ENCODE results near the gene SNAP23.
"Not testable (repeated sequence)": the region's sequence is repeated elsewhere in the genome, so short reads cannot be mapped to it uniquely, and the experiment has no call there.

Gene SNAP23

GRCh38 chr15:42498212-42499068 is 3.0 kb downstream of the SNAP23 start:
- no peak for DNase-seq (ENCODE audit: low read depth in 2 of 2)

GRCh38 chr15:42499858-42500609 is 4.6 kb downstream of the SNAP23 start:
- no peak for DNase-seq (ENCODE audit: low read depth in 2 of 2)

GRCh38 chr15:42502477-42502876 is 7.0 kb downstream of the SNAP23 start:
- DNase-seq (ENCODE audit: low read depth in 2 of 2) = no peak

GRCh38 chr15:42503825-42504224 is 8.4 kb downstream of the SNAP23 start:
- no peak for DNase-seq (ENCODE audit: low read depth in 2 of 2)

DNA sequence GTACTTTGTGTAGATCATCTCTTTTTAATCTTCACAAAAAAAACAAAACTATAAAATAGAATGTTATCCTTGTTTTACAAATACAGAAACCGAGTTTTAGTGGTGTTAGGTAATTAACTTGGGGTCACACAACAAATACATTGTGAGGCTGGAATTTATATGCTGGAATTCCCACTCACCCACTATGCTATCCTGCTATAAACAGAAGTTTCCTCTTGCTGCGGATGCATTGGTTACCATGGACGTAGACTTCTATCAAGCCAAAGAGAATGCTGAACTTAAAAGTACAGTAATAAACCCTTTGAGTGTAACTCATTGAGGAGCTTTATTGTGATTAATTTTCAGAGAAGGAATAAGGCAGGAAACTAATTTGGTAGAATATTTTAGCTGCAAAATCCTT is 9.2 kb downstream of the SNAP23 start:
- DNase-seq (ENCODE audit: low read depth in 2 of 2) = no peak

- DNase-seq (ENCODE audit: low read depth in 2 of 2) = no peak
Measured at GRCh38 chr15:42507514-42507913, 12.1 kb downstream of the SNAP23 start.

DNA sequence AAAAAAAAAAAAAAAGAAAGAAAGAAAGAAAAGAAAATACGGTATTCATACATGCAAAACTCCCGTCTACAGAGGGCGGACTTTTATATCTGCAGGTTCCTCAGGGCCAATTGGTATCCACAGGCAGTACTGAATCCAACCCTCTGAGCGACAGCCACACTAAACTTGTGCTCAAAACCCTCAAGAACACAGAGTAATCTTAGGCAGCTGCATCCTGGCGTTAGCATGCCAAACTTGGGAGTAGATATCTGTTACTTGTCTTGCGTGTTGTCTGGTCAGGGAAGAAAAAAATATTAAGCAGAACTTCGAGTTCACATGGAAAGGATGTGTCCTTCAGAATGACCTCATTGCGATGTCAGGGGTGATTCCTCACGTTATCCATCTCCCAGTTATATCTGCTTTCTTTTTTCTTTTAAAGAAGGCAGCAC is 12.8 kb downstream of the SNAP23 start:
- no peak for DNase-seq (ENCODE audit: low read depth in 2 of 2)

- no peak for DNase-seq (ENCODE audit: low read depth in 2 of 2)
Measured at GRCh38 chr15:42510258-42511006, 15.0 kb downstream of the SNAP23 start.

DNA sequence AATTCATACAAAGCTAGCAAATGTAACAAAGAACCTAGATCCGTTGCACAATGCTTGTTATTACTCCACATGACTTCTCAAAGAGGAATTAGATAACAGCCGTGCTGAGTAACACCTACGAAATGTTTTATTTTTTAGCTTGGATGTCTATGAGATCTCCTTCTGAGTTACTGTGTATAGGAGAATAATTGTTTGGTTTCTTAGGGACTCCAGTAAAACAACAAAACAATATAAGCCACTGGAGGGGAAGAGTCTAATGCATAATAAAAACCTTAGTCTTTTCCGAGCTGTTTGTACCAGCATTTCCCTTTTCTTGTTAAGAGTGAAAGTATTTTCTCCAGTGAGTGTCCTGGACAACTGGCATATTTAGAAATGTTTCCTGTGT is 15.6 kb downstream of the SNAP23 start:
- DNase-seq (ENCODE audit: low read depth in 2 of 2) = peak in 1 of 2 experiments; percentile 10

GRCh38 chr15:42523331-42523730 is 27.9 kb downstream of the SNAP23 start:
- no peak for DNase-seq (ENCODE audit: low read depth in 2 of 2)

- DNase-seq (ENCODE audit: low read depth in 2 of 2) = no peak
Measured at GRCh38 chr15:42528970-42529369, 33.5 kb downstream of the SNAP23 start.

DNA sequence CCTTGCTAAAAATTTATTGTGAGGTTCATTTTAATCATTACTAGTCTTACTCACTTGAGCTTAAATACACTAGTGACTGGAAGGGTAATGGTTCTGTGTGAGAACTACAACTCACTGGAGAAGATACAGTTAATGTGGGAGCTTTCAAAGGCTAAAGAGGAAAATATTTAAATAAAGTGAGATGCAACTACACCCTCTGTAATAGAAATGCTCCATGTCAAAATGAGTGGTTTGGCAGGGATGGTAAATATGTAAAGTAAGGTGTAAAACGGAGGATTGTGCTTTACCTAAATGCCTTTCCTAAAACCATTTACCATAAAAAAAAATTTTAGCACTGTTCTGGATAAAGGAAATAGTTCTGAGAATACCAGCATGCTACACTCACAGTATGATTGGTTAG is 37.8 kb downstream of the SNAP23 start:
- no peak for DNase-seq (ENCODE audit: low read depth in 2 of 2)

GRCh38 chr15:42544853-42545629 is 49.6 kb downstream of the SNAP23 start:
- DNase-seq (ENCODE audit: low read depth in 2 of 2) = no peak

- no peak for DNase-seq (ENCODE audit: low read depth in 2 of 2)
Measured at GRCh38 chr15:42547918-42548248, 52.4 kb downstream of the SNAP23 start.

GRCh38 chr15:42548249-42549031 is 53.0 kb downstream of the SNAP23 start, which contains the start of the genes HAUS2 and LRRC57:
Gene HAUS2, plus strand, starts transcription at chr15:42548838. Its CDS starts 35 bp downstream, at chr15:42548873.
Gene LRRC57, minus strand, starts transcription at chr15:42548793. Its CDS starts 359 bp downstream, at chr15:42548434.
- DNase-seq (ENCODE audit: low read depth in 2 of 2) = peak; percentile 56 to 57

- peak in 1 of 2 experiments; percentile 0 for DNase-seq (ENCODE audit: low read depth in 2 of 2)
Measured at GRCh38 chr15:42549032-42549491, 53.6 kb downstream of the SNAP23 start.

DNA sequence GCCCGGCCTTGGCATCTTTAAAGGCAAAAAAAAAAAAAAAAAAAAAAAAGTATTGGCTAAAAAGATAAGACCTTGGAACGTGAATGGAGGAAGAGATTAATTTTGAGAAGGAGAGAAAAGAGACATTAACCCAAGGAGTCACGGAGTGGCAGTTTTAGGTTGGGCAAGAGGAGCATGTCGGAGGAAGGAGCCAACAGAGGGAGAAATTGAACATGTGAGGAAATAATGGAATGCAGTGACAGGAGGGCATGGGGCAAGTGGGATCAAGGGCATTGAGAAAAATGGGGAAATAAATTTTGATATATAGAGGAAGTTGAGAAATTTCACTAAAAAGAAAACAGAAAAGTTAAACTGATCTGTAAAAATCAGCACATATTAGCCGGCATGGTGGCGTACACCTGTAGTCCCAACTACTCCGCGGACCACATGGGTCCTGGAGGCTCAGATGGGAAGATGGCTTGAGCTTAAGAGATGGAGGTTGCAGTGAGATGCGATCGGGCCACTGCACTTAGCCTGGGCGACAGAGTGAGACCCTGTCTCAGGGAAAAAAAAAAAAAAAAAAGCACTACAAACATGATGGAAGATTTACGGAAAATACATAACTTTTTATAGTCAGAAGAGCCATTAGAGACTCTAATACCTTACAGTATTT is 54.4 kb downstream of the SNAP23 start:
- DNase-seq (ENCODE audit: low read depth in 2 of 2) = no peak

DNA sequence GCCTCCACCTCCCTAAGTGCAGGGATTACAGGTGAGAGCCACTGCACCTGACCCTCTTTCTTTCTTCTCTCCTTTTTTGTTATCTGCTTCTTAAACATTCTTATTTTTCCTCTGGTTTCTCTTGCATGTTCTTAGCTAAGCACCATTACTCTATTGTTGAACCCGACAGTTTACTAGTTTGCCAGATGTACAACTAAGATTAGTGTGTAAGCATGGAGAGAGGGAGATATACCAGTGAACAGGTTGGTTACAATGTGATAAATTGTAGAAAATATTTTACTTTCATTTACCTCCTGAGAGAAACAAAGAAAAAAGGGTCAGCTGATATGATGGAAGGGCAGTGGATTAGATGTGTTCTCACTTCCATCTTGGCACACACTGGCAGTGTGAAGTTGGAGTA is 58.1 kb downstream of the SNAP23 start:
- no peak for DNase-seq (ENCODE audit: low read depth in 2 of 2)

DNA sequence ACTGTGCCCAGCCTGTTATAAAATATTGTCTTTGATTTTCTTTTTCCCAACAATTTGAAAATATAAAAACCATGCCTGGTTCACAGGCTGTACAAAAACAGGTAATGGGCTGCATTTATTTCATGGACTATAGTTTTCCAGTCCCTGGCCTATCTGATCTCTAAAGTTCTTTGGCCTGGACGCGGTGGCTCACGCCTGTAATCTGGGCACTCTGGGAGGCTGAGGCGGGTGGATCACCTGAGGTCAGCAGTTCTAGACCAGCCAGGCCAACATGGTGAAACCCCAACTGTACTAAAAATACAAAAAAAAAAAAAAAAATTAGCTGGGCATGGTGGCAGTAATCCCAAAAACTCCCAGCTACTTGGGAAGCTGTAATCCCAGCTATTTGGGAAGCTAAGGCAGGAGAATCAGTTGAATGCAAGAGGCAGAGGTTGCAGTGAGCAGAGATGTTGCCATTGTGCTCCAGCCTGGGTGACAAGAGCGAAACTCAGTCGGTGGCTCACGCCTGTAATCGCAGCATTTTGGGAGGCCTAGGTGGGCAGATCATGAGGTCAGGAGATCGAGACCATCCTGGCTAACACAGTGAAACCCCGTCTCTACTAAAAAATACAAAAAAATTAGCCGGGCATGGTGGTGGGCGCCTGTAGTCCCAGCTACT is 61.2 kb downstream of the SNAP23 start:
- DNase-seq (ENCODE audit: low read depth in 2 of 2) = not testable (repeated sequence)

Data from fibroblast of skin of left quadriceps (primary cell).